GM18505 (cell line): ENCODE data around the gene INSL3.

Source experiments
- ATAC-seq: cut with Tn5 transposase; IDR thresholded peaks from one replicate; pipeline ENCODE4 v1.9.1; 2021; ENCODE audit not compliant: unreplicated experiment
- POLR2A ChIP-seq: IDR thresholded peaks from 4 replicates; pipeline ENCODE4 v1.6.1; 2011; ENCODE audit warnings: borderline replicate concordance; ENCODE audit not compliant: insufficient read depth, insufficient read length; ENCODE audit errors: extremely low read depth

The INSL3 gene

DNA sequence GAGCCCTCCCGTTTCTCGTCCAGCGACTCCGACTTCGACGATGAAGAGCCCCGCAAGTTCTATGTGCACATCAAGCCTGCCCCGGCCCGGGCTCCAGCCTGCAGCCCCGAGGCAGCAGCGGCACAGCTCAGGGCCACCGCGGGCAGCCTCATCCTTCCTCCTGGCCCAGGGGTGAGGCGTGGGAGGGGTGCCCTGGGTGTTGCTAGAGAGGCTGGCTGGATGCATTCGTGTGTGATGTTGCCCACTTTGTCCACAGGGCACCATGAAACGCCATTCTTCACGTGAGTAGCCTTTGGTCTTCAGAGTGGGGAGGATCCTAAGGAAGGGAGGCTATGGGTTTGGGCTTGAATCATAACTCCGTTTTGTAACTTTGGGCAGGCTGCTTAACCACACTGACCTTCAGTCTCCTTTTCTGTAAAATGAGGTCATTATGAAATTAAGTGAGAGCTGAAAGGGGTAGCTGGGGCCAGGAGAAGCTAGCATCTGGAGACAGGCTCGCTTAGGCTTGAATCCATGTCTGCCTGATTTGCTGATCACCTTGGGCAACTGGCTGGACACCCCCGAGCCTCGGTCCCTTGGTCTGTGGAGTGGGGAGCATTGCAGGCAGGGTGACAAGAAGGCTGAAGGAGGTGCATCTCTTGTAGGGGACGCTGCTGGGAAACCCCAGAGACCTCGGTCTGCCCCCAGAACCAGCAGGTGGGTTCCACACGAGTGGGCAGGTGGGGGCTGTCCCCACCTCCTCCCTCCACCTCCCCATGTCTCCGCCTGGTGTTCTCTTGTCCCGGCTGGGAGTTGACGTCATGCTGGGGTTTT is 45.1 kb downstream of the INSL3 start:
- TF ChIP-seq POLR2A: no peak
- peak; percentile 61 for ATAC-seq

DNA sequence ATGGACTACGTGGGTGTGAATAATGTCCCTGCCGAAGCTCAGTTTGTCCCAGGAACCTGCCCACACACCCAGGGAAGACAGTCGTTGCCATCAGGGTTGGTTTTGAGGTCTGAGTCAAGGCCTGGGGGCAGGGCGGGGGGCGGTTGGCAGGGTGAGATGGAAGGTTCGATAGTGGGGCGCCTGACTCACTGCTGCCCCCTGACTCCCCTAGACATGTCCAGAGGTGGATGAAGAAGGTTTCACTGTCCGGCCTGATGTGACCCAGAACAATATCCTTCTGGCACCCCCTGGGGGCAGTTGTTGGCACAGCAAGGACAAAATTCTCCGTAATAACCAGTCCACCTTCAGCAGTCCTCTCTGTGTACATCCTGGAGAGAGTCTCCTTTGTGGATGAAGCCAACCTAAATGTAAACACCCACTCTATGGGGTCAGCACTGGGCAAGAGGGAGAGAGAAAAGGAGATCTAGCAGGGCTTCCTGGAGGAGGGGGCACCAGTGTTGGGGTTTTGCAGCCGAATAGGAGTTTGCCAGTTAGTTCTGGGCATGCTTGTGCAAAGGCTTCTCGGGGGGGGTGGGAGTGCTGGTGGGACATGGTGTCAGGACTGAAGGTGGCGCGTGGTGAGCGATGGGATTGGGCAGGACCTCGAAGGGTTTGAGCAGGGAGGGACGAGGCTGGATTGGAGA is 45.9 kb downstream of the INSL3 start:
- no peak for TF ChIP-seq POLR2A
- ATAC-seq: no peak

- ATAC-seq: no peak
- no peak for TF ChIP-seq POLR2A
Measured at GRCh38 chr19:17772172-17772571, 49.1 kb downstream of the INSL3 start.

DNA sequence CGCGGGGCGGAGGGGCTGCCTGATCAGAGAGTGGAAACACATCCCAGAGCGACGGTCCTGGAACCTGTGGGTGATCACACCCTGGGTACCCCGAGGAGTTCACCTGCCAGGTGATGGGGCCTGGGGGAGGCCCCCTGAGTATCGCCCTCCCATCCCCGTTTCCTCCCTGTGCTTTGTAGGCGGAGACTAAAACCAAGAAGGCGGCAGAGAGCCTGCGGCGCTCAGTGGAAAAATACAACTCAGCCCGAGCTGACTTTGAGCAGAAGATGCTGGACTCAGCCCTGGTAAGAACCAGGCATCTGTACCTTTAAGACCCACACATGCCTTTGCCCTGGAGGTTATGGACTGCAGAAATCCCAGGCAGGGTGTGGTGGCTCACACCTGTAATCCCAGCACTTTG is 50.7 kb downstream of the INSL3 start:
- no peak for ATAC-seq
- TF ChIP-seq POLR2A: no peak

- no peak for ATAC-seq
Measured at GRCh38 chr19:17767559-17767958, 53.8 kb downstream of the INSL3 start.

DNA sequence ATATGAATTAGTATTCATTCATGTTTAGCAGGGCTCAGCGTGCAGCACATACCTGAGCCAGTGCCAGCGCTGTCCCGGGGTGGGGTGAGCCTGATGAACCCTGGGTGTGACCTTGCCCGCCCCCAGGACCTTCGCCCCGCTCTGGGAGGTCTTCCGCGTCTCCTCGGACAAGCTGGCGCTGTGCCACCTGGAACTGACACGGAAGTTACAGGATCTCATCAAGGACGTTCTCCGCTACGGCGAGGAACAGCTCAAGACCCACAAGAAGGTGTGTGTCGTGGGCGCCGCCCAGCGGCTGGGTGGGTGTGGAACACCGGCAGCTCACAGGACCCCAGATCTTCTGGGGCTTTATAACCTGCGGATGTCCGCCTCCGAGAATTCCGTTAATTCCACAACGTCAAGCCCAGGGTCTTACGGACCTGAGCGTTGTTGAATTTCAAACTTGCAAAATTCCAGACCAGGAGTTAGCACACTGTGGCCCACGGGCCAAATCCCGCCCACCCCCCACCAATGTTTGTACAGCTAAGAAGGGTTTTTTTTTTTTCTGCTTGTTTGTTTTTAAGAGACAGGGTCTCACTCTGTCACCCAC is 54.7 kb downstream of the INSL3 start:
- TF ChIP-seq POLR2A: no peak
- ATAC-seq: no peak

More at GRCh38 chr19:17767559-17767958, 53.8 kb downstream of the INSL3 start:
- TF ChIP-seq POLR2A: no peak
